ENCODE measurements around the gene ADGRL2.
A peak's percentile ranks its signal among the peaks of the same experiment; 100 is the strongest.

The ADGRL2 gene

DNA sequence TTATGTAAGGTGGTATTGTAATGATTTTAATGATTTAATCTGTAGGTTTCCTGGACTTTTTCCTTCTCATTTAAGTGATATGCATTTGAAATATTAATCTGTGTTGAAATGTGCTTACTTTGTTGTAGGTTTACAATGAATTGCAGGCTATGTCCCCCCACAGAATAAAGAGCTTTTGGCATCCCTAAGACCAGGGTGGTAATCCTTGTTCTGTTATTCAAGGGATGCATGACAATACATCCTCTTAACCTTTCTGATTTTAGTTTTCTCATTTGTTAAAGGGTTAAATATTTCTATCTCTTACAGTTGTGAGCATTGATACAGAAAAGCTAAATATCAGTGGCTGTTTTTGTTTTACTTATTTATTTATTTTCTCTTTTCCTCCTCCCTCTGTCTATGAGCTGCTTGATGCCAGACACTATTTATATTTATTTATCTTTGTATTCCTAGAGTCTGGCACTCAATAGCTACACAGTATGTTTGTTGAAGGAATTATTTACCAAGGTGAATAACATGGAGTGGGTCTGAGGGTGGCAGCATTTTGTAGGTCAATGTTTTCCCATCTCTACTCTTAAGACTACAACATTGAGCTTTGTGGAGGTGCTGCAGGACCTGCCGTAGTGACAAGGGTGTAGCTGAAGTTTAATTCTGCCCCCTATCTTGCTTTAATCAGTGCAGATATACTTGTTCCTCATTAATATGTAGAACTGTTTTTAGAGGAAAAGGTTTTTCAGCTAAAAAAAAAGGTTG lies 19.9 kb upstream of the ADGRL2 start:
- no peak for DNase-seq (ENCODE audit: low read depth, low spot score)
- H3K27ac ChIP-seq = no peak overlapping the region
- TF ChIP-seq FOXP2 (optimal IDR thresholded peaks at IDR 0.05; ENCODE audit: control extremely low read depth, extremely low read length, insufficient read depth) (no peak), EZH2 (IDR thresholded peaks at IDR 0.05) (no peak)

DNA sequence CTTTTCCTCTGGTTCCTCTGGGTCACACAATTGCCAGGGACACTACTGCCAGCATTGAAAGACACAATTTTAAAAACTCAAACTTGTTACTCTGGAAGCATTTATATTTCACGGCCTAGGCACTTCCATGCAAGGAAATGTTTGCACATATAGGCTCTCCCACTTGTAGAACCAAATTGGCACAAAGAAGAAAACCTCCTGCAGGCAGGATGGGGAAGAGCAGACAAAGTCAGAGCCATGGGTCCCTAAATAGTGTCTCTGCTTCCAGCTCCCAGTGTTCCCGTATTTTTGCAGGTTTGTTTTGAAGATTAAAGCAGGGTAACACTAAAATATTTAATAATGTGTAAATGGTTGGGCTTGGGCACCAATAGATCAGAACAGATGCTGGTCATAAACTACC lies 19.0 kb upstream of the ADGRL2 start:
- no peaks in the 10 kb centered on the region for H3K9me3 ChIP-seq (ENCODE audit: low read depth, low read length)
- H3K4me3 ChIP-seq = no peak overlapping the region
- no peak overlapping the region for H3K27ac ChIP-seq
- no peak for DNase-seq (ENCODE audit: low read depth, low spot score)
- no peak overlapping the region for H3K9ac ChIP-seq (ENCODE audit: insufficient read length)
- H3K36me3 ChIP-seq (ENCODE audit: insufficient read depth, low read length) = no peaks in the 10 kb centered on the region
- no peak for TF ChIP-seq FOXP2 (optimal IDR thresholded peaks at IDR 0.05; ENCODE audit: control extremely low read depth, extremely low read length, insufficient read depth)
- no peak for TF ChIP-seq POLR2AphosphoS5 (IDR thresholded peaks at IDR 0.05; ENCODE audit: borderline replicate concordance, low read depth, low read length)
- no peak for TF ChIP-seq EZH2 (IDR thresholded peaks at IDR 0.05)

More for the DNA sequence above, 19.9 kb upstream of the ADGRL2 start:
- H3K9ac ChIP-seq (ENCODE audit: insufficient read length) = no peak overlapping the region
- H3K9me3 ChIP-seq (ENCODE audit: low read depth, low read length) = no peaks in the 10 kb centered on the region
- H3K4me3 ChIP-seq = no peak overlapping the region
- H3K36me3 ChIP-seq (ENCODE audit: insufficient read depth, low read length) = no peaks in the 10 kb centered on the region

DNA sequence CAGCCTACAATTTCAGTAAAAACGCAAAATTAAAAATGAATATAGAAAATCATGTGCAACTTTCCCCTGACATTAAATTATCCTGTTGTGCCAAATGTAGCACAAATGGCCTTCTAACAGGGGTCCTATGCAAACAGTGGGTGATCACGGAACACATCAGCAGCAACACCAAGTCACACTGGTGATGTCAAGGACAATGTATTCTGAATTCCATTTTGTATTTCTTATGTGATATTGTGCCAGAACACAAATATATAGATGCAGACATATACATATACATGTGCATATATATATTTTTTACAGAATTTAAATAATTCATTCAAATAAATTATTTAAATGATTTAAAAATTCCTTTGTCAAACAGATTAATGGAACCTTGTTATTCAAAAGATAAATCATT lies 8.6 kb upstream of the ADGRL2 start:
- no peak overlapping the region for H3K9ac ChIP-seq (ENCODE audit: insufficient read length)
- no peak for DNase-seq (ENCODE audit: low read depth, low spot score)
- TF ChIP-seq FOXP2 (optimal IDR thresholded peaks at IDR 0.05; ENCODE audit: control extremely low read depth, extremely low read length, insufficient read depth) (no peak), POLR2AphosphoS5 (IDR thresholded peaks at IDR 0.05; ENCODE audit: borderline replicate concordance, low read depth, low read length) (no peak)

DNA sequence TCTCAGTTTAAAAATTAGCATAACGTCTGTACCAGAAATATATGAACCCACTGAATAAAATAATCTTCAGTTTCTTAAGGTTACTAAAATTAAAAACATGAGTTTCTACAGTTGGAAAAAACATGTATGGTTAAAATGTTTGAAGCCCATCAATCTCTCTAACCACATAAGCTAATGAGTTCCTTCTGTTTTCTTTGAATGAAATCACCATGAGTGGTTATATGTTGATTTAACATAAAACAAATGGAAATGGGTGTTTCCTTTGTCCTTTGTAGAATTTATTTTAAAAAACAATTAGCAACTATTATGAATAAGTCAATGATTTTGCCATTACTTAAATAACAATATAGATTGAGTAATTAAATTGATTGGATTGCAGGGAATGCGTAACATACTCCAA lies 3.0 kb upstream of the ADGRL2 start:
- Histone ChIP-seq H3K9ac (ENCODE audit: insufficient read length) (no peak overlapping the region), H3K36me3 (ENCODE audit: insufficient read depth, low read length) (no peaks in the 10 kb centered on the region), H3K4me3 (no peak overlapping the region), H3K27ac (no peak overlapping the region), H3K9me3 (ENCODE audit: low read depth, low read length) (no peaks in the 10 kb centered on the region)
- TF ChIP-seq POLR2AphosphoS5 (IDR thresholded peaks at IDR 0.05; ENCODE audit: borderline replicate concordance, low read depth, low read length) (no peak), EZH2 (IDR thresholded peaks at IDR 0.05) (no peak), FOXP2 (optimal IDR thresholded peaks at IDR 0.05; ENCODE audit: control extremely low read depth, extremely low read length, insufficient read depth) (no peak)
- no peak for DNase-seq (ENCODE audit: low read depth, low spot score)

More for the DNA sequence above, 8.6 kb upstream of the ADGRL2 start:
- H3K27ac ChIP-seq = no peak overlapping the region
- no peaks in the 10 kb centered on the region for H3K9me3 ChIP-seq (ENCODE audit: low read depth, low read length)
- no peak overlapping the region for H3K4me3 ChIP-seq
- H3K36me3 ChIP-seq (ENCODE audit: insufficient read depth, low read length) = no peaks in the 10 kb centered on the region

DNA sequence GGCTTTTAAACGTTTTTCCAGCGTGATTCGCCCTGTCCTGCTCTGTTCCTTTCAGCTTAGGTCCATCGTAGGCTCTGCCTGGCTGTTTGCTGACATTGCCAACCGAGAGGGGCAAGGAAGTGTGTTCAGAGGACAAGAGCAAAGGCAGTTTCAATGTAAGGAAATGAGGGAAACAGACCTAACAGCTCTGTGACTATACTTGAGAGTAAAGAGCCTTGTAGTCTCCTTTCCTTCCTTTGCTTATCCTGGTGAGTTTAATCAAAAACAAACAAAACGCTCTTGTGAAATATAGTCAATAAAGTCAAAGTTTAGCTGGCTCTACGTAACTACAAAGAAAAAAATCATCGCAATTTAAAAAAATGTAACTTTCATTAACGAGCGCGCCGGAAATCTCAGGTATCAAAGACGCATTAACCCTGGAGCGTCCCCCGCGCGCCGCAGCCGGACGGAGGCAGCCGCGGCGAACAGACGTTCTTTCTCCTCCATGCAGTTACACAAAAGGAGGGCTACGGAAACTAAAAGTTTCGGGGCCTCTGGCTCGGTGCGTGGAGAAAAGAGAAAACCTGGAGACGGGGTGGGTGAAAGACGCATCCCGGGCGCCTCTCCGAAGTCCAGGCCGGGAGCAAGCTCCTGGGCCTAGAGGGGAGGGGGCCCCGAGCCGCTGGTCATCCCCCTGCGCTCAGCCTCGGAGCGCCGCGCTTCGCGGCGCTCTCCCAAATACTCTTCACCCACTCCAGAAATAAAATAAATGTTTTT lies 617 bp upstream of the ADGRL2 start:
- Histone ChIP-seq H3K27ac (no peak overlapping the region), H3K4me3 (peak overlapping the region; percentile 81), H3K9me3 (ENCODE audit: low read depth, low read length) (no peaks in the 10 kb centered on the region), H3K36me3 (ENCODE audit: insufficient read depth, low read length) (no peaks in the 10 kb centered on the region), H3K9ac (ENCODE audit: insufficient read length) (peak overlapping the region; percentile 15)
- no peak for TF ChIP-seq EZH2 (IDR thresholded peaks at IDR 0.05)
- no peak for TF ChIP-seq FOXP2 (optimal IDR thresholded peaks at IDR 0.05; ENCODE audit: control extremely low read depth, extremely low read length, insufficient read depth)
- TF ChIP-seq POLR2AphosphoS5 (IDR thresholded peaks at IDR 0.05; ENCODE audit: borderline replicate concordance, low read depth, low read length) = no peak
- no peak for DNase-seq (ENCODE audit: low read depth, low spot score)

DNA sequence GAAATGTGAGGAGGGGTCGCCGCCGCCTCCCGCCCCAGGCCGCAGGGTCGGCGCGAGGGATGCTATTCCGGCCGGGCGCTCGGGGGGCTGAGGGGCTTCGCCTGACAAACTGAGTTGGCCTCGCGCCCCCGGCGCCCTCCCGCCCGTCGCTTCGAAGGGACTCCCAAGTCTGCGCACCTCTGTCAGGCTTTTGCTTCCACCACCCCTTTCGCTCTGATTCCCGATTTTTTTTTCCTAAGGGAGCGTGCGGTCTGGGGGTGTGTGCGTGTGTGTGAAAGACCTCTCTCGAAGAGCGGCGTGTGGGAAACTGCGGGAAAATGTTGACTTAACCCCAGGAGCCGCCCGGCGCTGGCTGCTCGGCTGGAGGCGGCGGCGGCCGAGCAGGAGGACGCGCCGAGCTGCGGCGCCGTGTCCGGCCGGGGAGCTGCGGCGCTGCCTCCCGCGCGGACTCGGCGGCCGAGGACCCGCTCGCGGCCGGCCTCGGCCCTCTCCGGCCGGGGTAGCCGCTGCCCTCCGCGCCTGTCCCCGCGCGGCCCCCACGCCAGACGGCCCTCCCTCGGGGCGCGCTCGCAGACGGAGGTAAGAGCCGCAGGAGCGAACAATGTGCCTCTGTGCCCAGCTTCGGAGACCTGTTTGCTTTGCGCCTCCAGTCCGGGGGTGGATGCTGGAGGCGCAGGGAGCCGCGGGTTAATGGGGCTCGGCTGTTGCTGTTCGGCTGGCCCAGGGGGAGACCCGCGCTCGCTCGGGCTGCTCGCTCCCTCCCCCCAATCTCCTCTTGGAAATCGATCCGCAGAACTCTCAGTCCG lies 1.1 kb downstream of the ADGRL2 start:
- H3K4me3 ChIP-seq = peak overlapping the region; percentile 81
- DNase-seq (ENCODE audit: low read depth, low spot score) = no peak
- TF ChIP-seq POLR2AphosphoS5 (IDR thresholded peaks at IDR 0.05; ENCODE audit: borderline replicate concordance, low read depth, low read length) (no peak), FOXP2 (optimal IDR thresholded peaks at IDR 0.05; ENCODE audit: control extremely low read depth, extremely low read length, insufficient read depth) (no peak), EZH2 (IDR thresholded peaks at IDR 0.05) (no peak)
- H3K36me3 ChIP-seq (ENCODE audit: insufficient read depth, low read length) = no peaks in the 10 kb centered on the region
- H3K9ac ChIP-seq (ENCODE audit: insufficient read length) = no peak overlapping the region
- H3K9me3 ChIP-seq (ENCODE audit: low read depth, low read length) = no peaks in the 10 kb centered on the region
- H3K27ac ChIP-seq = no peak overlapping the region

DNA sequence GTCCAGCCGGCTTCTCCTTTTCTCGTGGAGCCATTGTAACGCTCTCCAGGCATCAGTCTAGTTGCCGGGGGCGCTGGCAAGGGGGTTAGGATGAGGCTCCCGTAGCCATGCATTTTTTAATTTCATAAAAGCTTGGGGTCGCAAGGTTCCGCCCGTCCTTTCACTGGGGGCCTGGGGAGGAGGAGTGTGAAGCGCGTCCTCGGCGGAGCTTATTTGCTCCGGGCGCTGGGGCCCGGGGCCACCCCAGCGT lies 1.6 kb downstream of the ADGRL2 start:
- Histone ChIP-seq H3K4me3 (peak overlapping the region; percentile 81), H3K27ac (no peak overlapping the region)

DNA sequence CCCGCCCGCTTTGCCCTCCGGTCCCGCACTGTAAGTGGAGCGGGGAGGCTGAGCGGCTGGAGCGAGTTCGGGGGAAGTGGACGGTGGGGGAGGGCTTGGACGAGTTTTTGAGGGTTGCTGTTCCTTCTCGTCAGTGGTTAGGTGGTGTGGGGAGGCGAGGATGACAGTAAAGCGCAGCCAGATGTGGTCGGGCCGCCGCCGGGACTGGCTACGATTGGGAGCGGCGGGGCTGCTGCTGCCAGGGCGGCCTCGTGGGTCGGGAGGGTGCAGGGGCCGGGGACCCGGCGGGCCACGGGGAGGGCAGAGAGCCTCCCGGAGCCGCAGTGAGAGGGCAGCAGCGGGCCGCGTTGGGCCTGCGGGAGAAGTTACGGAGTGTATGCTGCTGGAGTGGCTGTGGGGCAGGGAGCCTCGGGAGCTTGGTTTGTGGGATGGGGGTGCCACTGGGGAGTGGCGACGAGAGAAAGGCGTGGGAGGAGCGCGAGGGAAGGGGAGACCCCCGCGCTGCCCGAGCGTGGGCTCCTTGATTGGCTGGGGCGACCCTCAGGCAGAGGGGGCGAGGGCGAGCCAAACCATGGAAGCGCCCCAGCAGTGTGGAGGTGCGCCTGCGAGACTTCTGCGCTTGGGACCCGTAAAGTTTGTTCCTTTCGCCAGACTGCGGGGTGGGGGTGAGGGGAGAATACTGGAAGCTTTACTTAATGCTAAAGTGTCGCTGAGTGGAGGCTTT lies 2.1 kb downstream of the ADGRL2 start:
- no peak overlapping the region for H3K27ac ChIP-seq
- TF ChIP-seq EZH2 (IDR thresholded peaks at IDR 0.05) (no peak), FOXP2 (optimal IDR thresholded peaks at IDR 0.05; ENCODE audit: control extremely low read depth, extremely low read length, insufficient read depth) (no peak), POLR2AphosphoS5 (IDR thresholded peaks at IDR 0.05; ENCODE audit: borderline replicate concordance, low read depth, low read length) (no peak)
- H3K9ac ChIP-seq (ENCODE audit: insufficient read length) = no peak overlapping the region
- H3K36me3 ChIP-seq (ENCODE audit: insufficient read depth, low read length) = no peaks in the 10 kb centered on the region
- no peaks in the 10 kb centered on the region for H3K9me3 ChIP-seq (ENCODE audit: low read depth, low read length)
- DNase-seq (ENCODE audit: low read depth, low spot score) = no peak
- peak overlapping the region; percentile 81 for H3K4me3 ChIP-seq

More for the DNA sequence above, 1.6 kb downstream of the ADGRL2 start:
- no peaks in the 10 kb centered on the region for H3K36me3 ChIP-seq (ENCODE audit: insufficient read depth, low read length)
- TF ChIP-seq FOXP2 (optimal IDR thresholded peaks at IDR 0.05; ENCODE audit: control extremely low read depth, extremely low read length, insufficient read depth) (no peak), EZH2 (IDR thresholded peaks at IDR 0.05) (no peak), POLR2AphosphoS5 (IDR thresholded peaks at IDR 0.05; ENCODE audit: borderline replicate concordance, low read depth, low read length) (no peak)
- no peak overlapping the region for H3K9ac ChIP-seq (ENCODE audit: insufficient read length)
- H3K9me3 ChIP-seq (ENCODE audit: low read depth, low read length) = no peaks in the 10 kb centered on the region
- no peak for DNase-seq (ENCODE audit: low read depth, low spot score)

Measured in SK-N-MC (cell line).